ENCODE measurements around the gene PRIM2. TPM values are rescaled to one million over a fixed set of nuclear protein-coding genes. Genes with fewer than 3 reads are reported as not detected.
A peak's percentile ranks its signal among the peaks of the same experiment; 100 is the strongest.
"Not testable (repeated sequence)": the region's sequence is repeated elsewhere in the genome, so short reads cannot be mapped to it uniquely, and the experiment has no call there.

PRIM2 gene
- total RNA-seq, 1 experiment from 2014 or later, result 30.7 TPM

DNA sequence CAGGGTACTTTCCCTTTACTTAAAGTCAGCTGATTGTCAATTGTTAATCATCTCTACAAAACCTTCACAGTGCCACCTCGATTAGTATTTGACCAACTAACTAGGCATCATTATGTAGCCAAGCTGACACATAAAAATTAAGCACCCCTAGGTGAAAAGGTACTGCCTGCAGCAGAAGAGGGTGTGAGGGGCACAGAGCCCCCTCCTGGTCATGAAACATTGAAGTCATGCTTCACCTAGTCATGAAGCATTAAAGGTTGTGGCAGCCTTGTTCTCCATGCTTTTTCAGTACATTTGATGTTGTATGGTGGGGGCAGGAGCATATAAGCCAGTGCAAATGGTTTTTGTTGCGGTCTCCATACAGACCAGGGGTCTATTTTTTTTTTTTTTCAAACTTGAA lies 142.4 kb downstream of the PRIM2 start:
- POLR2A ChIA-PET; ATAC-seq; H3K36me3 ChIP-seq (ENCODE audit: control insufficient read depth, insufficient read depth, low read length); BruUV-seq (replicated peaks); DNase-seq (ENCODE audit: low read depth, low spot score); H3K9me3 ChIP-seq (ENCODE audit: control insufficient read depth, insufficient read depth, low read depth, low read length); H3K4me3 ChIP-seq (ENCODE audit: low read depth in 2 of 2, low read length in 2 of 2); H3K27ac ChIP-seq (ENCODE audit: low read length); intact Hi-C loops (cut with micrococcal nuclease; ENCODE audit: unreplicated experiment); H3K4me1 ChIP-seq (ENCODE audit: control insufficient read depth, insufficient read depth, low read length); CTCF ChIA-PET; H3K27me3 ChIP-seq (ENCODE audit: control insufficient read depth, insufficient read depth, low read length); in situ Hi-C loops (cut with HindIII; ENCODE audit: low pct_unique_long_range_greater_than_20kb, low sequenced_read_pairs): not testable (repeated sequence)
- TF ChIP-seq, protein P1, sequence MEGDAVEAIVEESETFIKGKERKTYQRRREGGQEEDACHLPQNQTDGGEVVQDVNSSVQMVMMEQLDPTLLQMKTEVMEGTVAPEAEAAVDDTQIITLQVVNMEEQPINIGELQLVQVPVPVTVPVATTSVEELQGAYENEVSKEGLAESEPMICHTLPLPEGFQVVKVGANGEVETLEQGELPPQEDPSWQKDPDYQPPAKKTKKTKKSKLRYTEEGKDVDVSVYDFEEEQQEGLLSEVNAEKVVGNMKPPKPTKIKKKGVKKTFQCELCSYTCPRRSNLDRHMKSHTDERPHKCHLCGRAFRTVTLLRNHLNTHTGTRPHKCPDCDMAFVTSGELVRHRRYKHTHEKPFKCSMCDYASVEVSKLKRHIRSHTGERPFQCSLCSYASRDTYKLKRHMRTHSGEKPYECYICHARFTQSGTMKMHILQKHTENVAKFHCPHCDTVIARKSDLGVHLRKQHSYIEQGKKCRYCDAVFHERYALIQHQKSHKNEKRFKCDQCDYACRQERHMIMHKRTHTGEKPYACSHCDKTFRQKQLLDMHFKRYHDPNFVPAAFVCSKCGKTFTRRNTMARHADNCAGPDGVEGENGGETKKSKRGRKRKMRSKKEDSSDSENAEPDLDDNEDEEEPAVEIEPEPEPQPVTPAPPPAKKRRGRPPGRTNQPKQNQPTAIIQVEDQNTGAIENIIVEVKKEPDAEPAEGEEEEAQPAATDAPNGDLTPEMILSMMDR (IDR thresholded peaks at IDR 0.05), result peak; percentile 23

DNA sequence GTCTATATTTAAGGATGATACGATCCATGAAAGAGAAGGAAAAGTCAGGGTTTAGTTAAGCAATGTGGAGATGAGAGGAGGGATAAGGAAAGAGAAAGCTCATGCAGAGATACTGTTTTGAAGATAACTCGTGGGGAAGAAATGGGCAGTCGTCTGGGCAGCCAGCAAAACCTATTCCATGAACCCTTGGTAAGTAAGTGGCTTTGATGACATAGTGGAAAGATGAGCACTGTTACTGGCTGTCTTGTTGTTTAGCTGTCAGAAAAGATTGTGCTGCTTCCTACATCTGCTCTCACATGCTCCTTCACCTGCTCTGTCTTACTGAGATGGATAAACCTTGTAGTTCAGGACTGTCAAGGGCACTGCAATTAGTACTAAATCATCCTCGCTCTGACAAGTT lies 143.6 kb downstream of the PRIM2 start:
- POLR2A ChIA-PET; H3K4me1 ChIP-seq (ENCODE audit: control insufficient read depth, insufficient read depth, low read length); in situ Hi-C loops (cut with HindIII; ENCODE audit: low pct_unique_long_range_greater_than_20kb, low sequenced_read_pairs); ATAC-seq; H3K36me3 ChIP-seq (ENCODE audit: control insufficient read depth, insufficient read depth, low read length); DNase-seq (ENCODE audit: low read depth, low spot score); H3K4me3 ChIP-seq (ENCODE audit: low read depth in 2 of 2, low read length in 2 of 2); H3K27ac ChIP-seq (ENCODE audit: low read length); intact Hi-C loops (cut with micrococcal nuclease; ENCODE audit: unreplicated experiment); H3K27me3 ChIP-seq (ENCODE audit: control insufficient read depth, insufficient read depth, low read length); H3K9me3 ChIP-seq (ENCODE audit: control insufficient read depth, insufficient read depth, low read depth, low read length); CTCF ChIA-PET: not testable (repeated sequence)
- TSS peak; percentile 29 for BruUV-seq (replicated peaks)

DNA sequence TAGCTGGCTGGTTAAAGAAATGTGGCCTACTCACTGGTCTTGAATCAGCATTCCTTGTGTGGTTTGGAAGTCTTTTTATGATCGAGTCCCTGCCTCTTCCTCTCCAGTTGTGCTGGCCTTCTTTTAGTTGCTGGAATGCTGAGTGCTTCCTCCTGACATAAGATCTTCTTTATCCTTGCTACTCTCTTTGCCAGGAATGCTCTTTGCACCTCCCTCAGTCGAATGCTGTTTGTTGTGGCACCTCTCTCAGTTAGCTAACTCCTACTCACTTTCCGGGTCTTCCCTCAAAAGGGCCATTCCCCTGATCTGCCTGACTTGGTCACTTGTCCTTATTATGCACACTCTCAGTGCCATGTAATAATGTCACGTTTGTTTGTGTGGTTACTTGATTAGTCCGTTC lies 146.4 kb downstream of the PRIM2 start:
- DNase-seq (ENCODE audit: low read depth, low spot score); H3K27me3 ChIP-seq (ENCODE audit: control insufficient read depth, insufficient read depth, low read length); in situ Hi-C loops (cut with HindIII; ENCODE audit: low pct_unique_long_range_greater_than_20kb, low sequenced_read_pairs); ATAC-seq; H3K4me3 ChIP-seq (ENCODE audit: low read depth in 2 of 2, low read length in 2 of 2); CTCF ChIA-PET; POLR2A ChIA-PET; intact Hi-C loops (cut with micrococcal nuclease; ENCODE audit: unreplicated experiment); BruUV-seq (replicated peaks); H3K27ac ChIP-seq (ENCODE audit: low read length); H3K9me3 ChIP-seq (ENCODE audit: control insufficient read depth, insufficient read depth, low read depth, low read length); H3K36me3 ChIP-seq (ENCODE audit: control insufficient read depth, insufficient read depth, low read length); H3K4me1 ChIP-seq (ENCODE audit: control insufficient read depth, insufficient read depth, low read length): not testable (repeated sequence)

DNA sequence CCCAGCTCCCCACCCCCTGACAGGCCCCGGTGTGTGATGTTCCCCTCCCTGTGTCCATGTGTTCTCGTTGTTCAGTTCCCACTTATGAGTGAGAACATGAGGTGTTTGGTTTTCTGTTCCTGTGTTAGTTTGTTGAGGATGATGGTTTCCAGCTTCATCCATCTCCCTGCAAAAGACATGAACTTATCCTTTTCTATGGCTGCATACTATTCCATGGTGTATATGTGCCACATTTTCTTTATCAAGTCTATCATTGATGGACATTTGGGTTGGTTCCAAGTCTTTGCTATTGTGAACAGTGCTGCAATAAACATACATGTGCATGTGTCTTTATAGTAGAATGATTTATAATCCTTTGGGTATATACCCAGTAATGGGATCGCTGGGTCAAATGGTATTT lies 148.5 kb downstream of the PRIM2 start:
- POLR2A ChIA-PET; ATAC-seq; DNase-seq (ENCODE audit: low read depth, low spot score); H3K27ac ChIP-seq (ENCODE audit: low read length); in situ Hi-C loops (cut with HindIII; ENCODE audit: low pct_unique_long_range_greater_than_20kb, low sequenced_read_pairs); BruUV-seq (replicated peaks); H3K27me3 ChIP-seq (ENCODE audit: control insufficient read depth, insufficient read depth, low read length); H3K4me1 ChIP-seq (ENCODE audit: control insufficient read depth, insufficient read depth, low read length); H3K36me3 ChIP-seq (ENCODE audit: control insufficient read depth, insufficient read depth, low read length); CTCF ChIA-PET; intact Hi-C loops (cut with micrococcal nuclease; ENCODE audit: unreplicated experiment); H3K9me3 ChIP-seq (ENCODE audit: control insufficient read depth, insufficient read depth, low read depth, low read length); H3K4me3 ChIP-seq (ENCODE audit: low read depth in 2 of 2, low read length in 2 of 2): not testable (repeated sequence)

DNA sequence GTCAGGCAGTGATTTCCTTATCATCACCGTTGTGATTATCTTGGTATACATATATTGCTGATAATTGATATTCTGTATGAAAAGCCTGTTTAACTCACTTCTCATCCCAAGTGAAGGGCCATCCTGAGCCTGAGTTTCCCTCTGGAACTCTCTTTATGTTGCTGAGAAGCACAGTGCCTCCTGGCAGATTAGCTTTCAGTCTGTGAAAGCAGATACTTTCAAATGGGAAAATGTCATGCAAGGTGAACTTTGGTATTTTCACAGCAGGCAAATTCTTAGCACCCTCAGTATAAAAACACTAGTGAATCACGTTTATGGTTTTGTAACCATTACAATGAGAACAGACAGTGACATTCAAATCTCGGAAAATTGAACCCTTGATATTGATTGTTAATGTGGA lies 151.6 kb downstream of the PRIM2 start:
- ATAC-seq, result no peak
- in situ Hi-C loops (cut with HindIII; ENCODE audit: low pct_unique_long_range_greater_than_20kb, low sequenced_read_pairs) (no loop called here), intact Hi-C loops (cut with micrococcal nuclease; ENCODE audit: unreplicated experiment) (no loop called here)
- TF ChIP-seq, protein P1 (IDR thresholded peaks at IDR 0.05), result no peak
- no peak for TF ChIP-seq POLR2AphosphoS5 (IDR thresholded peaks at IDR 0.05; ENCODE audit: low read depth, low read length)
- no peak for TF ChIP-seq TCF7L2 (IDR thresholded peaks at IDR 0.05; ENCODE audit: low read depth, low read length)
- TF ChIP-seq, protein P2, sequence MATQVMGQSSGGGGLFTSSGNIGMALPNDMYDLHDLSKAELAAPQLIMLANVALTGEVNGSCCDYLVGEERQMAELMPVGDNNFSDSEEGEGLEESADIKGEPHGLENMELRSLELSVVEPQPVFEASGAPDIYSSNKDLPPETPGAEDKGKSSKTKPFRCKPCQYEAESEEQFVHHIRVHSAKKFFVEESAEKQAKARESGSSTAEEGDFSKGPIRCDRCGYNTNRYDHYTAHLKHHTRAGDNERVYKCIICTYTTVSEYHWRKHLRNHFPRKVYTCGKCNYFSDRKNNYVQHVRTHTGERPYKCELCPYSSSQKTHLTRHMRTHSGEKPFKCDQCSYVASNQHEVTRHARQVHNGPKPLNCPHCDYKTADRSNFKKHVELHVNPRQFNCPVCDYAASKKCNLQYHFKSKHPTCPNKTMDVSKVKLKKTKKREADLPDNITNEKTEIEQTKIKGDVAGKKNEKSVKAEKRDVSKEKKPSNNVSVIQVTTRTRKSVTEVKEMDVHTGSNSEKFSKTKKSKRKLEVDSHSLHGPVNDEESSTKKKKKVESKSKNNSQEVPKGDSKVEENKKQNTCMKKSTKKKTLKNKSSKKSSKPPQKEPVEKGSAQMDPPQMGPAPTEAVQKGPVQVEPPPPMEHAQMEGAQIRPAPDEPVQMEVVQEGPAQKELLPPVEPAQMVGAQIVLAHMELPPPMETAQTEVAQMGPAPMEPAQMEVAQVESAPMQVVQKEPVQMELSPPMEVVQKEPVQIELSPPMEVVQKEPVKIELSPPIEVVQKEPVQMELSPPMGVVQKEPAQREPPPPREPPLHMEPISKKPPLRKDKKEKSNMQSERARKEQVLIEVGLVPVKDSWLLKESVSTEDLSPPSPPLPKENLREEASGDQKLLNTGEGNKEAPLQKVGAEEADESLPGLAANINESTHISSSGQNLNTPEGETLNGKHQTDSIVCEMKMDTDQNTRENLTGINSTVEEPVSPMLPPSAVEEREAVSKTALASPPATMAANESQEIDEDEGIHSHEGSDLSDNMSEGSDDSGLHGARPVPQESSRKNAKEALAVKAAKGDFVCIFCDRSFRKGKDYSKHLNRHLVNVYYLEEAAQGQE (IDR thresholded peaks at IDR 0.05; ENCODE audit: insufficient read depth in 1 of 2, low read depth in 2 of 2, low read length in 1 of 2), result no peak
- TF ChIP-seq SIN3A (IDR thresholded peaks at IDR 0.05; ENCODE audit: borderline replicate concordance, insufficient read depth, low read depth, low read length), result no peak
- CTCF ChIA-PET, result no interaction called here
- DNase-seq (ENCODE audit: low read depth, low spot score), result no peak
- no peak overlapping the region for H3K27ac ChIP-seq (ENCODE audit: low read length)
- BruUV-seq (replicated peaks), result no TSS peak
- no peak overlapping the region for H3K4me3 ChIP-seq (ENCODE audit: low read depth in 2 of 2, low read length in 2 of 2)
- H3K4me1 ChIP-seq (ENCODE audit: control insufficient read depth, insufficient read depth, low read length), result 0 out of 2 replicates have a peak, but pooled peaks cover 2% of the 10 kb centered on the region
- no peaks in the 10 kb centered on the region for H3K9me3 ChIP-seq (ENCODE audit: control insufficient read depth, insufficient read depth, low read depth, low read length)
- no peaks in the 10 kb centered on the region for H3K36me3 ChIP-seq (ENCODE audit: control insufficient read depth, insufficient read depth, low read length)
- POLR2A ChIA-PET, result no interaction called here
- H3K27me3 ChIP-seq (ENCODE audit: control insufficient read depth, insufficient read depth, low read length), result no peaks in the 10 kb centered on the region

All from Panc1 (cell line).